ENCODE data around the gene TP63.

TP63 gene

GRCh38 chr3:189803254-189803653 is 172.1 kb downstream of the TP63 start:
- H3K36me3 Mint-ChIP-seq, result no peaks in the 10 kb centered on the region

GRCh38 chr3:189805375-189806067 is 174.3 kb downstream of the TP63 start:
- H3K4me3 Mint-ChIP-seq, result no peak overlapping the region
- no peaks in the 10 kb centered on the region for H3K4me1 Mint-ChIP-seq
- H3K27ac Mint-ChIP-seq, result no peak overlapping the region
- no peaks in the 10 kb centered on the region for H3K9me3 Mint-ChIP-seq
- no peaks in the 10 kb centered on the region for H3K36me3 Mint-ChIP-seq
- DNase-seq, result no peak
- CTCF ChIA-PET, result no interaction called here
- H3K27me3 Mint-ChIP-seq, result no peaks in the 10 kb centered on the region

More at GRCh38 chr3:189803254-189803653, 172.1 kb downstream of the TP63 start:
- Mint-ChIP-seq H3K4me3 (no peak overlapping the region), H3K27ac (no peak overlapping the region), H3K27me3 (no peaks in the 10 kb centered on the region), H3K4me1 (no peaks in the 10 kb centered on the region), H3K9me3 (no peaks in the 10 kb centered on the region)
- DNase-seq, result no peak
- CTCF ChIA-PET, result no interaction called here

- no peak overlapping the region for H3K27ac Mint-ChIP-seq
- no peaks in the 10 kb centered on the region for H3K4me1 Mint-ChIP-seq
- H3K36me3 Mint-ChIP-seq, result no peaks in the 10 kb centered on the region
- H3K4me3 Mint-ChIP-seq, result no peak overlapping the region
- H3K9me3 Mint-ChIP-seq, result no peaks in the 10 kb centered on the region
- no peak for DNase-seq
- no peaks in the 10 kb centered on the region for H3K27me3 Mint-ChIP-seq
- CTCF ChIA-PET, result interaction anchor here (0.6 kb wide), 1 partner anchor 461 kb away, joined by 5 read pairs; no protein-coding TSS in a partner anchor
These were observed 175.2 kb downstream of the TP63 start for GRCh38 chr3:189806171-189806951.

GRCh38 chr3:189808246-189809007 is 177.2 kb downstream of the TP63 start:
- no peaks in the 10 kb centered on the region for H3K4me1 Mint-ChIP-seq
- H3K36me3 Mint-ChIP-seq, result no peaks in the 10 kb centered on the region
- H3K4me3 Mint-ChIP-seq, result no peak overlapping the region
- DNase-seq, result no peak
- H3K27ac Mint-ChIP-seq, result no peak overlapping the region
- H3K27me3 Mint-ChIP-seq, result no peaks in the 10 kb centered on the region
- H3K9me3 Mint-ChIP-seq, result no peaks in the 10 kb centered on the region
- CTCF ChIA-PET, result no interaction called here

- Mint-ChIP-seq H3K36me3 (no peaks in the 10 kb centered on the region), H3K4me3 (no peak overlapping the region), H3K27me3 (no peaks in the 10 kb centered on the region), H3K27ac (no peak overlapping the region), H3K4me1 (no peaks in the 10 kb centered on the region), H3K9me3 (no peaks in the 10 kb centered on the region)
- CTCF ChIA-PET, result no interaction called here
- DNase-seq, result no peak
These were observed 178.4 kb downstream of the TP63 start for GRCh38 chr3:189809583-189809982.

GRCh38 chr3:189812806-189813465 is 181.7 kb downstream of the TP63 start:
- Mint-ChIP-seq H3K4me1 (no peaks in the 10 kb centered on the region), H3K27me3 (no peaks in the 10 kb centered on the region), H3K36me3 (no peaks in the 10 kb centered on the region), H3K9me3 (no peaks in the 10 kb centered on the region), H3K27ac (no peak overlapping the region), H3K4me3 (no peak overlapping the region)
- CTCF ChIA-PET, result no interaction called here
- DNase-seq, result no peak

GRCh38 chr3:189813647-189814240 is 182.6 kb downstream of the TP63 start:
- Mint-ChIP-seq H3K9me3 (no peaks in the 10 kb centered on the region), H3K4me3 (no peak overlapping the region), H3K27ac (no peak overlapping the region), H3K36me3 (no peaks in the 10 kb centered on the region), H3K4me1 (no peaks in the 10 kb centered on the region), H3K27me3 (no peaks in the 10 kb centered on the region)
- CTCF ChIA-PET, result no interaction called here
- DNase-seq, result no peak

GRCh38 chr3:189820365-189820720 is 189.2 kb downstream of the TP63 start:
- Mint-ChIP-seq H3K27ac (no peak overlapping the region), H3K36me3 (no peaks in the 10 kb centered on the region), H3K4me3 (no peak overlapping the region), H3K4me1 (no peaks in the 10 kb centered on the region), H3K9me3 (no peaks in the 10 kb centered on the region), H3K27me3 (no peaks in the 10 kb centered on the region)
- no peak for DNase-seq
- CTCF ChIA-PET, result no interaction called here

- Mint-ChIP-seq H3K27ac (no peak overlapping the region), H3K4me3 (no peak overlapping the region), H3K27me3 (no peaks in the 10 kb centered on the region), H3K4me1 (no peaks in the 10 kb centered on the region), H3K9me3 (no peaks in the 10 kb centered on the region), H3K36me3 (no peaks in the 10 kb centered on the region)
- CTCF ChIA-PET, result no interaction called here
- no peak for DNase-seq
These were observed 190.1 kb downstream of the TP63 start for GRCh38 chr3:189821262-189821661.

GRCh38 chr3:189822726-189823125 is 191.5 kb downstream of the TP63 start:
- no peak for DNase-seq
- H3K36me3 Mint-ChIP-seq, result no peaks in the 10 kb centered on the region
- H3K4me1 Mint-ChIP-seq, result no peaks in the 10 kb centered on the region
- no peak overlapping the region for H3K4me3 Mint-ChIP-seq
- no peaks in the 10 kb centered on the region for H3K9me3 Mint-ChIP-seq
- H3K27me3 Mint-ChIP-seq, result no peaks in the 10 kb centered on the region
- CTCF ChIA-PET, result no interaction called here
- no peak overlapping the region for H3K27ac Mint-ChIP-seq

GRCh38 chr3:189824629-189825312 is 193.6 kb downstream of the TP63 start:
- CTCF ChIA-PET, result no interaction called here
- Mint-ChIP-seq H3K27me3 (no peaks in the 10 kb centered on the region), H3K9me3 (no peaks in the 10 kb centered on the region), H3K4me3 (no peak overlapping the region), H3K36me3 (no peaks in the 10 kb centered on the region), H3K4me1 (no peaks in the 10 kb centered on the region), H3K27ac (no peak overlapping the region)
- DNase-seq, result no peak

- no peaks in the 10 kb centered on the region for H3K36me3 Mint-ChIP-seq
These were observed 195.4 kb downstream of the TP63 start for GRCh38 chr3:189826566-189826965.

GRCh38 chr3:189827108-189827507 is 195.9 kb downstream of the TP63 start:
- Mint-ChIP-seq H3K27me3 (no peaks in the 10 kb centered on the region), H3K36me3 (no peaks in the 10 kb centered on the region), H3K9me3 (no peaks in the 10 kb centered on the region), H3K4me3 (no peak overlapping the region), H3K4me1 (no peaks in the 10 kb centered on the region), H3K27ac (no peak overlapping the region)
- CTCF ChIA-PET, result no interaction called here
- no peak for DNase-seq

More at GRCh38 chr3:189826566-189826965, 195.4 kb downstream of the TP63 start:
- H3K9me3 Mint-ChIP-seq, result no peaks in the 10 kb centered on the region
- H3K4me3 Mint-ChIP-seq, result no peak overlapping the region
- CTCF ChIA-PET, result no interaction called here
- no peak for DNase-seq
- no peaks in the 10 kb centered on the region for H3K4me1 Mint-ChIP-seq
- H3K27me3 Mint-ChIP-seq, result no peaks in the 10 kb centered on the region
- no peak overlapping the region for H3K27ac Mint-ChIP-seq
